Stromal cell of bone marrow (primary cell): ENCODE data around the gene FOXO1.

ENCODE experiments used
- DNase-seq: peaks from one replicate; pipeline ENCODE4 v3.0.0-alpha.2; 2012; ENCODE audit warnings: low read depth

FOXO1 gene

DNA sequence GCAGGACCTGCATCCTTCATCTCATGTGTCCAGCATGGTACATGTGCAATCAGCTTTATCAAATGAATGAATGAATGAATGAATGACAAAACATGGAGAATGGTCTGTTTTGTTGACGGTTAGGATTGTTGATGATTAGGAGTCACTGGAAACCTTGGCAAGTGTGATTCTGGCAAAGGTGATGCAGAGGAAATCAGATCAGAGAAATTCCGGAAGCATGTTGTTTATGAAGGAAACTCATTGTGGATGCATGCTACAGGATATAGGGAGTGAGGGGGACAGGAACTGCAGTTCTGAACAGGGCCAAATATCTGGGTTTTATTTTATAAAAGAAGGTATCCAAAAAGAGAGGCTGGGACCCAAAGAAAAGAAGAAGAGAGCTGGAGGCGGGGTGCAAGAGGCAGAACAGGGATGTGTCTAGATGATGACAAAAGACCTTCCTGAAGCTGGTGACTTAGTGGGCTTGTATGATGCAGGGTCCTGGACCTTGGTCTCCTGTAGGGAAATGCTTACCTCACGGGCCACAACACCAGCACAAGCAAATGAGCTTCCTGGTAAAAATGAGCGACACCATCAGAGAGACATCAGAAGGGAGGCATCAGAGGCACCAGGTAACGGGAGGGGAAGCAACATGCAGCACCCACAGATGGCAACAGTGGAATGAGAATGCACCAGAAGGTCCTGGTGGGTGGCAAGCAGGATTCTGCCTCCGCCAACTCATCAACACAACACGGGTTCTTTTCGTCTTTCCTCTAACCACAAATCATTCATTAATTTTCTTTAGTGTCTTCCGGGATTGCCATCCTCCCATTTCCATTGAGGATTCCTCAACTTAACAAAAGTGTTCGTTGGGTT is 159.6 kb downstream of the FOXO1 start:
- no peak for DNase-seq
